ENCODE data around the gene MXD4.

The MXD4 gene

GRCh38 chr4:2262145-2262943 lies 435 bp upstream of the MXD4 start:
- TF ChIP-seq CTCF (IDR thresholded peaks at IDR 0.05; ENCODE audit: low read depth, low read length, missing control alignments) = no peak
- peak; percentile 97 for DNase-seq (ENCODE audit: low read depth)
- peak overlapping the region; percentile 77 for H3K4me3 ChIP-seq (ENCODE audit: low read depth, low read length)

GRCh38 chr4:2261110-2261852 lies 628 bp downstream of the MXD4 start:
- no peak for DNase-seq (ENCODE audit: low read depth)
- H3K4me3 ChIP-seq (ENCODE audit: low read depth, low read length) = peak overlapping the region; percentile 85
- no peak for TF ChIP-seq CTCF (IDR thresholded peaks at IDR 0.05; ENCODE audit: low read depth, low read length, missing control alignments)

GRCh38 chr4:2260344-2261109 lies 1.4 kb downstream of the MXD4 start:
- peak overlapping the region; percentile 85 for H3K4me3 ChIP-seq (ENCODE audit: low read depth, low read length)
- no peak for TF ChIP-seq CTCF (IDR thresholded peaks at IDR 0.05; ENCODE audit: low read depth, low read length, missing control alignments)
- no peak for DNase-seq (ENCODE audit: low read depth)

- no peak overlapping the region; the same call in 1 of the 2 replicates for H3K4me3 ChIP-seq (ENCODE audit: low read depth, low read length)
- no peak for TF ChIP-seq CTCF (IDR thresholded peaks at IDR 0.05; ENCODE audit: low read depth, low read length, missing control alignments)
- no peak for DNase-seq (ENCODE audit: low read depth)
Observed at GRCh38 chr4:2259541-2260343, 2.2 kb downstream of the MXD4 start.

- no peak for DNase-seq (ENCODE audit: low read depth)
- TF ChIP-seq CTCF (IDR thresholded peaks at IDR 0.05; ENCODE audit: low read depth, low read length, missing control alignments) = no peak
- no peak overlapping the region for H3K4me3 ChIP-seq (ENCODE audit: low read depth, low read length)
Observed at GRCh38 chr4:2259036-2259540, 2.8 kb downstream of the MXD4 start.
